Heart left ventricle (tissue), 13 donors: ENCODE data around the gene TMC2.

Source experiments
- POLR2A ChIP-seq, 2 donors: fragments of 450-650 bp; IDR thresholded peaks; one replicate each; pipeline ENCODE4 v1.6.1; 2017; ENCODE audit warnings: antibody characterized with exemption in 2 of 2, mild to moderate bottlenecking in 2 of 2, moderate library complexity in 2 of 2
- TF ChIP-seq, protein P1 (sequence below), 12 donors: fragments of 200-600 bp; sonication (generic) in 4 of 12; IDR thresholded peaks; one replicate each; pipeline versions ENCODE4 v1.5.0 to v1.8.0; 2018 to 2022; ENCODE audit warnings: antibody characterized with exemption in 12 of 12, mild to moderate bottlenecking in 5 of 12
- donor health status: ischemic (EF 13 %, LVEDD 7.1; RV severe dilation, severe dysfunction).
- donor health status: DM: no; HTN: yes; CAD: no.
- donor health status: DM: no; HTN: no; CAD: no.
- donor health status: ischemic (EF 25% LVEDD 6.9; RV normal size, moderate dysfunction).
- donor health status: ischemic (EF 25% LVEDD 5.7; RV mildly dilated, moderate dysfunction).
- donor health status: ischemic (EF 35%, LVEDD 5.7; RV mildly dilated, moderate dysfunction).
- donor health status: nonischemic (EF 11% LVEDD 7.7; RV severe dilation, severe dysfunction).
- donor health status: DM: yes; HTN: yes; CAD: no.
- donor health status: PGD.
- donor health status: ischemic (EF 29% LVEDD 5.4; RV normal size, mild dysfunction).
- donor health status: nonischemic (EF 23%, LVEDD 6.1; RV moderate dilation, normal function).

DNA sequence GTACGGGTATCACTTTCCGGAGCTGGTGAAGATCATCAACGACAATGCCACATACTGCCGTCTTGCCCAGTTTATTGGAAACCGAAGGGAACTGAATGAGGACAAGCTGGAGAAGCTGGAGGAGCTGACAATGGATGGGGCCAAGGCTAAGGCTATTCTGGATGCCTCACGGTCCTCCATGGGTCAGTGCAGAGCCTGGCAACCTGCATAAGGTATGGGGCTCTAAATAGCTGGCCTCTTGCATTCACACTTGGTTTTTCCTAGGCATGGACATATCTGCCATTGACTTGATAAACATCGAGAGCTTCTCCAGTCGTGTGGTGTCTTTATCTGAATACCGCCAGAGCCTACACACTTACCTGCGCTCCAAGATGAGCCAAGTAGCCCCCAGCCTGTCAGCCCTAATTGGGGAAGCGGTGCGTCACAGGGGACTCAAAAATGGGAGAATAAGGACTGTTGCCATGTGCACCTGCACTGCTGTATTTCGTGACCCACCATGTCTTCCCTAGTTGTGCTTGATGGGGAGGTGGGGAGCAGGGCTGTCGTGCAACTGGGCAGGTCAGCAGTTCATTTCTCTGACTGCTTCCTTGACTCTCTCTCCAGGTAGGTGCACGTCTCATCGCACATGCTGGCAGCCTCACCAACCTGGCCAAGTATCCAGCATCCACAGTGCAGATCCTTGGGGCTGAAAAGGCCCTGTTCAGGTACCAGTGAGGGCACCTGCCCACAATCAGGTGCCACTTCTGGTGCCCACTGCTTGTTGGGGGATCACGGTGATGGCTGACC, 119.2 kb downstream of the TMC2 start:
- TF ChIP-seq, protein P1, sequence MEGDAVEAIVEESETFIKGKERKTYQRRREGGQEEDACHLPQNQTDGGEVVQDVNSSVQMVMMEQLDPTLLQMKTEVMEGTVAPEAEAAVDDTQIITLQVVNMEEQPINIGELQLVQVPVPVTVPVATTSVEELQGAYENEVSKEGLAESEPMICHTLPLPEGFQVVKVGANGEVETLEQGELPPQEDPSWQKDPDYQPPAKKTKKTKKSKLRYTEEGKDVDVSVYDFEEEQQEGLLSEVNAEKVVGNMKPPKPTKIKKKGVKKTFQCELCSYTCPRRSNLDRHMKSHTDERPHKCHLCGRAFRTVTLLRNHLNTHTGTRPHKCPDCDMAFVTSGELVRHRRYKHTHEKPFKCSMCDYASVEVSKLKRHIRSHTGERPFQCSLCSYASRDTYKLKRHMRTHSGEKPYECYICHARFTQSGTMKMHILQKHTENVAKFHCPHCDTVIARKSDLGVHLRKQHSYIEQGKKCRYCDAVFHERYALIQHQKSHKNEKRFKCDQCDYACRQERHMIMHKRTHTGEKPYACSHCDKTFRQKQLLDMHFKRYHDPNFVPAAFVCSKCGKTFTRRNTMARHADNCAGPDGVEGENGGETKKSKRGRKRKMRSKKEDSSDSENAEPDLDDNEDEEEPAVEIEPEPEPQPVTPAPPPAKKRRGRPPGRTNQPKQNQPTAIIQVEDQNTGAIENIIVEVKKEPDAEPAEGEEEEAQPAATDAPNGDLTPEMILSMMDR (IDR thresholded peaks at IDR 0.05), result no peak
- no peak for TF ChIP-seq POLR2A (IDR thresholded peaks at IDR 0.05)
